H1 (cell line): Measurements from ENCODE around the gene ADAMTSL2. TPM values are rescaled to one million over a fixed set of nuclear protein-coding genes. Genes with fewer than 3 reads are reported as not detected.

ENCODE experiments used
- CREB1 ChIP-seq: IDR thresholded peaks from 2 replicates; pipeline ENCODE4 v1.6.1; 2012; ENCODE audit warnings: inconsistent platforms
- CTBP2 ChIP-seq: IDR thresholded peaks from 2 replicates; pipeline ENCODE4 v1.7.0; 2011; ENCODE audit warnings: borderline replicate concordance, mild to moderate bottlenecking, moderate library complexity, mixed read lengths, low read length; ENCODE audit not compliant: insufficient read depth, insufficient read length
- HDAC6 ChIP-seq: IDR thresholded peaks from one replicate; pipeline ENCODE4 v1.7.1; 2012; ENCODE audit warnings: low read depth, mild to moderate bottlenecking, inconsistent platforms, low read length, moderate library complexity
- TEAD4 ChIP-seq: IDR thresholded peaks from 2 replicates; pipeline ENCODE4 v1.6.1; 2012; ENCODE audit warnings: low read depth, low read length, inconsistent platforms, mixed read lengths
- polyA plus RNA-seq, 7 experiments: library from polyadenylated mRNA; depleted of rRNA in 3 of 7; stranded (reverse) in 5 of 7; unstranded in 2 of 7; fragments of >200 nt in 5 of 7; fragments of 200-250 nt in 2 of 7; gene quantifications; 1 replicate in 5 of 7; 2 replicates in 1 of 7; 4 replicates in 1 of 7; pipeline versions ENCODE4 v1.2.1 to v1.2.3, GENCODE V29; 2011 to 2013; ENCODE audit warnings: missing spikeins in 2 of 7, mixed read lengths in 2 of 7
- total RNA-seq: library from RNA; stranded (reverse); fragmentation: NEBNext Ultra II Directional; extraction: Animal tissue kit (Norgen Biotek cat#: 25700); gene quantifications from 2 replicates; pipeline ENCODE4 v1.2.1, GENCODE V29; 2021
- TF ChIP-seq, protein P1 (sequence below): IDR thresholded peaks from 2 replicates; pipeline ENCODE4 v1.6.1; 2012; ENCODE audit warnings: inconsistent platforms

ADAMTSL2 gene
- total and polyA plus RNA-seq, 2 of the 8 experiments (the other 6 are each of a cell fraction or from before 2014, with no cell fraction given) = 0.74 to 0.76 TPM

DNA sequence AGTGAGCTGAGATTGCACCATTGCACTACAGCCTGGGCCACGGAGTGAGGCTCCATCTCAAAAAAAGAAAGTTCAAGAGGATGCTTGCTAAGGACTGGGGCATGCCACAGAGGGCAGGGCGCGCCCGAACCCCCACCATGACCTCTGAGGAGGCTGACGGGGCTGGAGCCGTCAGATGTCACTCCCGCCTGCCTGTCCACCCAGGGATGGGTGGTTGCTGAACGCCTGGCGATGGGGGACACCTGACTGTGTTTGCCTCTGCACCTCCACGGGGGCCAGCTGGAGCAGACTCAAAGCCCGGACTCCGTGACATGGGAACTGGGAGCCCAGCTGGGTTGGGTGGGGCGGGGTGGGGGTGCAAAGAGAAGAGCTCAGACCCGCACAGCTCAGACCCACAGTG, 31.9 kb downstream of the ADAMTSL2 start (continued):
- TF ChIP-seq CTBP2 = no peak
- no peak for TF ChIP-seq HDAC6
- TF ChIP-seq TEAD4 = no peak
- no peak for TF ChIP-seq CREB1
- TF ChIP-seq, protein P1, sequence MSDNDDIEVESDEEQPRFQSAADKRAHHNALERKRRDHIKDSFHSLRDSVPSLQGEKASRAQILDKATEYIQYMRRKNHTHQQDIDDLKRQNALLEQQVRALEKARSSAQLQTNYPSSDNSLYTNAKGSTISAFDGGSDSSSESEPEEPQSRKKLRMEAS = no peak
